Esophagus squamous epithelium (tissue), 5 donors: ENCODE data around the gene VWA8. TPM values are rescaled to one million over a fixed set of nuclear protein-coding genes. Genes with fewer than 3 reads are reported as not detected.
"Not testable (repeated sequence)": the region's sequence is repeated elsewhere in the genome, so short reads cannot be mapped to it uniquely, and the experiment has no call there.

Source experiments
- DNase-seq: peaks from one replicate; lab custom pipeline; 2025; lab: John Stamatoyannopoulos, UW
- H3K27ac ChIP-seq, 4 donors: fragments of 200-600 bp; sonication (generic); one replicate each; pipeline ENCODE4 v1.5.1; 2016 to 2019; ENCODE audit warnings: mild to moderate bottlenecking in 1 of 4
- H3K27me3 ChIP-seq, 4 donors: fragments of 200-600 bp; sonication (generic); 1 replicate in 3 of 4; 2 replicates in 1 of 4; pipeline versions ENCODE4 v1.5.1 to v1.6.0; 2017 to 2021; ENCODE audit warnings: antibody characterized with exemption in 1 of 4
- H3K36me3 ChIP-seq, 3 donors: fragments of 200-600 bp; sonication (generic); one replicate each; pipeline ENCODE4 v1.5.1; 2016 to 2019
- H3K4me1 ChIP-seq, 3 donors: fragments of 200-600 bp; sonication (generic); one replicate each; pipeline ENCODE4 v1.5.1; 2017 to 2019
- H3K4me3 ChIP-seq, 4 donors: fragments of 200-600 bp; sonication (generic); 1 replicate in 3 of 4; 2 replicates in 1 of 4; pipeline ENCODE4 v1.5.1; 2016 to 2019; ENCODE audit warnings: mild to moderate bottlenecking in 2 of 4, moderate library complexity in 1 of 4
- H3K9me3 ChIP-seq, 3 donors: fragments of 200-600 bp; sonication (generic); one replicate each; pipeline ENCODE4 v1.5.1; 2016 to 2019
- POLR2A ChIP-seq, 4 donors: fragments of 450-650 bp; IDR thresholded peaks; one replicate each; pipeline ENCODE4 v1.6.1; 2017; ENCODE audit warnings: antibody characterized with exemption in 4 of 4, mild to moderate bottlenecking in 4 of 4, moderate library complexity in 3 of 4
- WGBS, 2 donors: methylation state at CpG; one replicate each; pipeline ENCODE4 v1.1.5; 2018; 5-methylcytosine and 5-hydroxymethylcytosine counted together
- intact Hi-C: fragments of 100-400 bp; cut with DNase I; formaldehyde crosslinking; loops from one replicate; pipeline ENCODE4 v1.15.0; 2022
- total RNA-seq, 4 donors: library from RNA; depleted of rRNA; stranded (reverse); fragments of >200 nt; gene quantifications; one replicate each; pipeline ENCODE4 v1.1.0, GENCODE V29; 2016
- TF ChIP-seq, protein P1 (sequence below), 6 experiments: fragments of 450-650 bp in 4 of 6; fragments of 200-600 bp in 2 of 6; sonication (generic) in 2 of 6; IDR thresholded peaks; one replicate each; pipeline ENCODE4 v1.5.1; 2016 to 2019; ENCODE audit warnings: antibody characterized with exemption in 6 of 6, mild to moderate bottlenecking in 4 of 6, moderate library complexity in 4 of 6
- donor health status: DM: yes; HTN: yes; CAD: no.

Gene VWA8
- total RNA-seq, 4 donors from 2014 or later, result 10.5 to 23.7 (median 17.3) TPM

DNA sequence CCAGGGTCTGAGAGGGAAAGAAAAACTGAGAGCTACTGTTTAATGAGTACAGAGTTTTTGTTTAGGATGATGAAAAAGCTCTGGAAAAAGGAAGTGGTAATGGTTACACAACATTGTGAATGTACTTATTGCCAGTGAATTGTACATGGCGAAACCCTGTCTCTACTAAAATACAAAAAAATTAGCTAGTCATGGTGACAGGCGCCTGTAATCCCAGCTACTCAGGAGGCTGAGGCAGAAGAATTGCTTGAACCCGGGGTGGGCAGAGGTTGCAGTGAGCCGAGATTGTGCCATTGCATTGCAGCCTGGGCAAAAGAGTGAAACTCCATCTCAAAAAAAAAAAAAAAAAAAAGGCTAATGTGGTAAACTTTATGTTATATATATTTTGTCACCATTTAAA lies 96.3 kb downstream of the VWA8 start:
- no peak overlapping the region for H3K27ac ChIP-seq
- 71 to 75% methylated on average over 4 of the region's 4 CpGs for WGBS, 2 donors

DNA sequence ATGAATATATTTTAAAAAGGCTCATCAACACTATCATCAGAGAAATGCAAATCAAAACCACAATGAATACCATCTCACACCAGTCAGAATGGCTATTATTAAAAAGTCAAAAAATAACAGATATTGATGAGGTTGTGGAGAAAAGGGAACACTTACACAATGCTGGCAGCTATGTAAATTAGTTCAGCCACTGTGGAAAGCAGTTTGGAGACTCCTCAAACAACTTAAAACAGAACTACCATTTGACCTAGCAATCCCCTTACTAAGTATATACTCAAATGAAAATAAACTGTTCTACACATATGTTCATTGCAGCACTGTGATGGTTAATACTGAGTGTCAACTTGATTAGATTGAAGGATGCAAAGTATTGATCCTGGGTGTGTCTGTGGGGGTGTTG lies 98.2 kb downstream of the VWA8 start:
- intact Hi-C loops, H3K27ac ChIP-seq, H3K4me3 ChIP-seq, H3K27me3 ChIP-seq, H3K4me1 ChIP-seq, DNase-seq, H3K9me3 ChIP-seq: not testable (repeated sequence)
- H3K36me3 ChIP-seq, result peaks cover 0 to 68% (median 0%) of the 10 kb centered on the region in 3 donors

More for the DNA sequence above, 96.3 kb downstream of the VWA8 start:
- H3K27me3 ChIP-seq, result no peaks in the 10 kb centered on the region
- H3K4me3 ChIP-seq, result no peak overlapping the region
- DNase-seq, result no peak
- H3K4me1 ChIP-seq, result no peaks in the 10 kb centered on the region
- intact Hi-C loops, result no loop called here
- TF ChIP-seq, protein P1, sequence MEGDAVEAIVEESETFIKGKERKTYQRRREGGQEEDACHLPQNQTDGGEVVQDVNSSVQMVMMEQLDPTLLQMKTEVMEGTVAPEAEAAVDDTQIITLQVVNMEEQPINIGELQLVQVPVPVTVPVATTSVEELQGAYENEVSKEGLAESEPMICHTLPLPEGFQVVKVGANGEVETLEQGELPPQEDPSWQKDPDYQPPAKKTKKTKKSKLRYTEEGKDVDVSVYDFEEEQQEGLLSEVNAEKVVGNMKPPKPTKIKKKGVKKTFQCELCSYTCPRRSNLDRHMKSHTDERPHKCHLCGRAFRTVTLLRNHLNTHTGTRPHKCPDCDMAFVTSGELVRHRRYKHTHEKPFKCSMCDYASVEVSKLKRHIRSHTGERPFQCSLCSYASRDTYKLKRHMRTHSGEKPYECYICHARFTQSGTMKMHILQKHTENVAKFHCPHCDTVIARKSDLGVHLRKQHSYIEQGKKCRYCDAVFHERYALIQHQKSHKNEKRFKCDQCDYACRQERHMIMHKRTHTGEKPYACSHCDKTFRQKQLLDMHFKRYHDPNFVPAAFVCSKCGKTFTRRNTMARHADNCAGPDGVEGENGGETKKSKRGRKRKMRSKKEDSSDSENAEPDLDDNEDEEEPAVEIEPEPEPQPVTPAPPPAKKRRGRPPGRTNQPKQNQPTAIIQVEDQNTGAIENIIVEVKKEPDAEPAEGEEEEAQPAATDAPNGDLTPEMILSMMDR (IDR thresholded peaks at IDR 0.05), result no peak
- TF ChIP-seq POLR2A (IDR thresholded peaks at IDR 0.05), result no peak
- peaks cover 0 to 57% (median 0%) of the 10 kb centered on the region in 3 donors for H3K36me3 ChIP-seq
- H3K9me3 ChIP-seq, result no peaks in the 10 kb centered on the region

DNA sequence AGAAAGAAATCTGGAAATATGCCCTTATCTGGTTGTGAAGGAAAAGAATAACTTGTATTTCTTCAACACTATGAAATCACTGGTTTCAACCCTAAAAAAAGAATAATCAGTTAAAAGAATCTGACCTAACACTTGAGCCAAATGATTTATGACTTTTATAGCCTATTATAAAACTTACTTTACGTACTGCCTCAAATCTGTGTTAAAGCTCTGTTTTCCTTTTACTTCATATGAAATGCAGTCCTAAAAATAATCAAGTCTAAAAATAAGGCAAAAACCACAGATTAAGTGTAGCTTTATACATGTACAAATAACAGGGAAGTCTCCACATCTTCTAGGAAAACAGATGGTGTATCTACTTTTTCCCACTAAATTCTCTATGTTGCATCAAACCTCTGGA lies 101.3 kb downstream of the VWA8 start:
- peaks cover 0 to 68% (median 0%) of the 10 kb centered on the region in 3 donors for H3K36me3 ChIP-seq
- intact Hi-C loops, result no loop called here
- H3K27ac ChIP-seq, result no peak overlapping the region
- H3K9me3 ChIP-seq, result no peaks in the 10 kb centered on the region
- no peak for DNase-seq
- H3K4me3 ChIP-seq, result no peak overlapping the region
- no peaks in the 10 kb centered on the region for H3K27me3 ChIP-seq
- no peaks in the 10 kb centered on the region for H3K4me1 ChIP-seq
- 84 to 86% methylated on average over 1 of the region's 1 CpG for WGBS, 2 donors
- TF ChIP-seq POLR2A (IDR thresholded peaks at IDR 0.05), result no peak
- TF ChIP-seq, protein P1 (IDR thresholded peaks at IDR 0.05), result no peak

DNA sequence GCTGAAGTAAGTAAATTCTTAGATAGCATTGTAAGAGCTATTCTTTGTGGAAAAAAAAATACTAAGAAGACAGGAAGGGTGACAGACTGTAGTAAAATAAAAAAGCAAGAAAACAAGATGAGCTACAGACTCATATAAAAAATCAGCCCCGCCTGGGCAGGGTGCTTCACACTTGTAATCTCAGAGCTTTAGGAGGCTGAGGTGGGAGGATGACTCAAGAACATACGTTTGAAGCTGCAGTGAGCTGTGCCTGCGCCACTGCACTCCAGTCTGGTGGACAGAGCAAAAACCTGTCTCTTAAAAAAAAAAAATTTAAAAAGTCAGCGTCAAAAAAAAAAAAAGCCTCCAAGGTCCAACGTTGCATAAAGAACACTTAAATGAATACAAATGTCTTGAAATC lies 102.1 kb downstream of the VWA8 start:
- intact Hi-C loops, result no loop called here
- DNase-seq, result no peak

DNA sequence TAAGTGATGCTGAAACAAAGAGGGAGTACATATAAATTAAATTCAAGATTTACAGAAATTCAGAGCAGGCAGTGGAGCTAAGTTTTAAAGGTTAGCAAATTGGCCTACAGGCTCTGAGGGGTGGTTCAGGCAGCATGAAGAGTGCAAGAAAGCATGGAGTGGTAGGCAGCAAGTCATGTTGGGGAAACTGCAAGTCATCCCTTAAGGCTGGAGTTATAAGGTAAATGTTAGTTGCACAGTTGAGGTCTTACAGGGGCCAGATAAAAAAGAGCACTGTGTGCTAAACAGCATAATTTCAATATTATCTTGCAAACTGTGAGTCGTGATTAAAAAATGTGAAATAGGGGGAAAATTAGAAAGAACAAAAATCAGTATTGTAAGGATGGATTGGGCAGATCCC lies 106.2 kb downstream of the VWA8 start:
- no peak overlapping the region for H3K27ac ChIP-seq
- no peaks in the 10 kb centered on the region for H3K4me1 ChIP-seq
- H3K36me3 ChIP-seq, result peaks cover 0 to 48% (median 0%) of the 10 kb centered on the region in 3 donors
- DNase-seq, result no peak
- H3K9me3 ChIP-seq, result no peaks in the 10 kb centered on the region
- no peaks in the 10 kb centered on the region for H3K27me3 ChIP-seq
- no peak overlapping the region for H3K4me3 ChIP-seq
- intact Hi-C loops, result no loop called here
- WGBS, 2 donors, result 94 to 96% methylated on average over 1 of the region's 1 CpG
- TF ChIP-seq, protein P1 (IDR thresholded peaks at IDR 0.05), result no peak
- no peak for TF ChIP-seq POLR2A (IDR thresholded peaks at IDR 0.05)

More for the DNA sequence above, 102.1 kb downstream of the VWA8 start:
- H3K4me3 ChIP-seq, result no peak overlapping the region
- no peaks in the 10 kb centered on the region for H3K9me3 ChIP-seq
- no peak overlapping the region for H3K27ac ChIP-seq
- TF ChIP-seq POLR2A (IDR thresholded peaks at IDR 0.05), result no peak
- TF ChIP-seq, protein P1 (IDR thresholded peaks at IDR 0.05), result no peak
- peaks cover 0 to 64% (median 0%) of the 10 kb centered on the region in 3 donors for H3K36me3 ChIP-seq
- no peaks in the 10 kb centered on the region for H3K27me3 ChIP-seq
- no peaks in the 10 kb centered on the region for H3K4me1 ChIP-seq
- WGBS, 2 donors, result 66 to 81% methylated on average over 5 of the region's 5 CpGs

DNA sequence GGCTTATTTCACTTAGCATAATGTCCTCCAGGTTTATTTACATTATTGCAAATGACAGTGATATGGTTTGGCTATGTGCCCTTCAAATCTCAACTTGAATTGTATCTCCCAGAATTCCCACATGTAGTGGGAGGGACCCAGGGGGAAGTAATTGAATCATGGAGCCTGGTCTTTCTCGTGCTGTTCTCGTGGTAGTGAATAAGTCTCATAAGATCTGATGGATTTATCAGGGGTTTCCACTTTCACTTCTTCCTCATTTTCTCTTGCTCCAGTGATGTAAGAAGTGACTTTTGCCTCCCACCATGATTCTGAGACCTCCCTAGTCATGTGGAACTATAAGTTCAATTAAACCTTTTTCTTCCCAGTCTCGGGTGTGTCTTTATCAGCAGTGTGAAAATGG lies 109.6 kb downstream of the VWA8 start:
- TF ChIP-seq, protein P1 (IDR thresholded peaks at IDR 0.05), result no peak
- TF ChIP-seq POLR2A (IDR thresholded peaks at IDR 0.05), result no peak

More for the DNA sequence above, 109.6 kb downstream of the VWA8 start:
- H3K9me3 ChIP-seq, result no peaks in the 10 kb centered on the region
- H3K27me3 ChIP-seq, result no peaks in the 10 kb centered on the region
- intact Hi-C loops, result no loop called here
- no peaks in the 10 kb centered on the region for H3K4me1 ChIP-seq
- 86 to 90% methylated on average over 3 of the region's 3 CpGs for WGBS, 2 donors
- peaks cover 0 to 23% (median 0%) of the 10 kb centered on the region in 3 donors for H3K36me3 ChIP-seq
- H3K4me3 ChIP-seq, result no peak overlapping the region
- no peak overlapping the region for H3K27ac ChIP-seq
- no peak for DNase-seq
